GM18502 (cell line): ENCODE data around the gene LPXN.

Source experiments
- ATAC-seq: cut with Tn5 transposase; IDR thresholded peaks from one replicate; pipeline ENCODE4 v1.9.1; 2021; ENCODE audit warnings: mild to moderate bottlenecking; ENCODE audit not compliant: unreplicated experiment, poor library complexity

LPXN gene

DNA sequence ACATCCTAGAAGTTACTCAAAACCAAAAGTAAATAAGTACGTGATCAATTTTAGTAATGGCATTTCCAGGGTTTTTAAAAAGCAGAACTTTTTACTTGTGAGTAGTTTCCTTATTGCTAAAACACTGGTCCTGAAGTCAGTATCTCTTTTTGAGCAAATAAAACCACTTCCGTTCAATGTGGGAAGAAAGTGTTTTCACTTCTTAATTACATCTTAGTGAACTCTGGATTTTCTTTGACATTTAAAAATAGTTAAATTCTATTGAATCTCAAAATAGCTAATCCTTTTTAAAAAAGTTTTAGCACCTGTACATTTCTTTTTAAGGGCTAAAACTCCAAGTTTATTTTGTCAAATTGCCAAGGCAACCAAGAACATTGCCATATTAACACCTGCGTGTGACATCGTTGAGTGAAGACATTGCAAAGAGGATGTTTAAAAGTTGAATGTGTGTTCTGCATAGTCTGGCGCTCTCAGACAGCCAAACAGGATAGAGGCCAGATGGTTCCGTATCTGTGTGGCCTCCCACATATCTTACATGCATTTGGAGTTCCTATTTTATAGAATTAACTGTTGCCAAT, 50.5 kb downstream of the LPXN start:
- peak; percentile 87 for ATAC-seq

DNA sequence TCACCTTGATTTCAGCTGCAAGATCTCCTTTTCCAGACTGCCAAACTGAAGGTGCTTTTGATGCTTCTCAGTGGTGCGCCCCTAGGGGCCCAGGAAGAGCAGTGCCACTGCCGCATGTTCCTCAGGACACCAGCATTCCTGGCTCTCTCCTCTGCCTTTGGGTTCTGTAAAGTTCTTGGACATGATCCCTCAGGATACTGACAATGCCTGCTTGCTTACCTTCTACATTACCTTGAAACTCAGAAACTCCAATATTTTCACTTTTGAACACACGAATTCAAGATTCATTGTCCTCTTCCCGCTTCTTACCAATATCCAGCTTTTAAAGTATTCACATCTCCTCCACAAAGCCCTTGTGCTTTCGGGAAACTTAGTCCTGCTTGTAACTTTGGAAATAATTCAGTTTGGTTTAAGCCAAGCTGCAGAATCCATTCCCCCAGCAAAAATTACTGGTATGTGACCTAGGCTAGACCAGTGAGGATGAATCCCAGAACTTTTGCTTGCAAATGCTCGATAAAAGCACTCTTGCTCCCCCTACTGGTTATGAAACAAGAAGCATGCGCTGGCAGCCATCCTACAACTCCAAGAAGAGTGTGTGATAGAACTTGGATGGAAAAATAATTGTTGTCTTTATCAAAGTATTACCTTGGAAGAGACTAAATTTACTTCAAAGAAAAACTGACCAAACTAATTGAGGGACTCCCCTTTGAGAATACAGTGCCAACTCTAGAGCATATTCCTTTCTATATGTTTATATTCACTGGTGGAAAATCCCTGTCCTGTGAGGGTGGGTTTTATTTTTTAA, 51.2 kb downstream of the LPXN start:
- ATAC-seq, result peak; percentile 36

DNA sequence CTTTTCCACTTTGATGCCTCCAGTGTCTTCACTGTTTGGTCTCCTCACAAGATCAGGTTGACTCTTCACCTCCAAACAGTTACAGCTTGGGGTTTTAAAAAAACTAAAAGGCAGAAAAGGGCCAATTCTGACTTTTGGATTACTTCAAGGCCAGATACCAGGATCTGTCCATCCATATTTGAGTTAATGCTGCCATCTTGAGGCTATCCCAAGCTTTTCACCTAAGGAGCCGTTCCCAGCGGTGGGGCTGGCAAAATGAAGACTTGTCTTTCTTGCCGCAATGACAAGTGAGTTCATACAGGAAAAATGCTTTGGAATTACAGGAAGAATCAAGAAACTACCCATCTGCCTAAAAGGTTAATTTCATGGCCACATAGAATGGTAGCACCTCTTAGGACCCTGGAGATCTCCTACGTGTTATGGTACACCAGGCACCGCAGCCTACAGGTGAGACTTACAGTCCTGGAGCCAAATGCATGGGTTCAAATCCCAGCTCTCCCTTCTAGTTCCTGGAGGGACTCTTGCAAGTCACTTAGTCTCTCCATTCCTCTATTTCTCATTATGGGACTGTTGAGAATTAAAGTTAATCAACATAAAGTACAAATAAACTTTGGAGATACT, 61.8 kb downstream of the LPXN start:
- ATAC-seq, result peak; percentile 77

DNA sequence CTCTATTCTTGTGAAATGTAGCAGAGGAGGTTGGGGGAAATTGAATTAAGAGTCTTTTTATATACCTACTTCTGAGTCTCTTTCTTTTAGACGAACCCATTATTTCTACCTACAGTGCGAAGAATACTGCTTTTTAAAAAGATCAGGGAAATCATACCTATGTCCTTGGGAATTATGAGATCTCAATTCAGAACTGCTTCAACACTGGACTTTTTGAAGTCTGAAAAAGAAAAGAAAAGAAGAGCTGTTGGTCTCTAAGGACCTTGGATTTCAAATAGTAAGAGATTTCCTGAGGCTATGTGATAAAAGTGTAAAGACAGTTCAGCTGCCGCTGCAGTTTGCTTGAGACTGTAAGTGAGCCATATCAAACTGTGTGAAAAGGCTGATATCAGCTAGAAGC, 64.0 kb downstream of the LPXN start:
- ATAC-seq, result no peak

DNA sequence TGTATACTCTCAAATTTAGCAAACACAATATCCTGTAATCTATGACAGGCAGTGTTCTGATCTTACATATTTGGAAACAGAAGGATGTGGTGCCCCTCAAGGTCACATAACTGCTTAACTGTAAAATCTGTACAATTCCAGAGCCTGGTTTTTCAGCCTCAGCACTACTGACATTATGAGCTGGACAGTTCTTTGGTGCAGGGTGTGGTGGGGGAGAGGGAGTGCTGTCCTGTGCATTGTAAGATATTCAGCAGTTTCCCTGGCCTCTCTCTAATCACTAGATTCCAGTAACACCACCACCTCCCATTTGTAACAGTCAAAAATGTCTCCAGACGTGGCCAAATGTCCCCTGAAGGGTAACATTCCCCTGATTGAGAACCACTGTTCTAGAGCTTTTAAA, 65.9 kb downstream of the LPXN start:
- no peak for ATAC-seq

DNA sequence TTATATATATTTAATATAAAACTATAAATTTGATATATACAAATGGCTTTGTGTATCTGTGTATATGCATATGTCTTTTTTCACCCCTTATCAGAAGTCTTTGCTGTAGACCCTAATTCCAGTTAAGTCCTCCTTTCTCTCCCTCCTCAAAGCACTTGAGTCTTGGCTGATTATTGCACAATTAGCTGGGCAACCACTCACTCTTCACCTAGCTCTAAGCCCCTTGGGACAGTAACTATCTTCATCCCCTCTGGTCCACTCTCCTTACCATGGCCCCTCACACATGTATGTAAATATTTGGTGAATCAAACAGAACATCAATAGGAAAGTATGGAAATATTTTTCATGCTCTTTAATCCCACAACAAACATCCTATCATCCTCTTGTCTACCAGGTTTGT, 66.8 kb downstream of the LPXN start:
- ATAC-seq, result no peak

DNA sequence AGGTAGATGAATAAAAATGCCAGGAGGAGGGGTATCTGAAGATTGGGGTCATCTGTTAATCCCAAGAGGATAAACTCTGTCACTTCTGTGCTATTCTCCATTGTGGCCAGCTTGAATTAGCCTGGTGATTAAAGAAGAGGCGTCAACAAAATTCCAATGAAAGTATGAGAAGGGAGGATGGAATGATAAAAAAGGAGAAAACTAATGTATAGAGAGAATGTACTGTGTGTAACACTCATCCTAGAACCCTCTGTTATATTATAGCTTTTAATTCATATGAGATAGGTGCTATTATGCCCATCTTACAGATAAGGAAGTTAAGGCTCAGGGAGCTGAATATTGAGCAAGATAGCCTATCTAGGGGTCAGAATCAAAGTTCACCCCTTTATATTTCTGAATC, 67.7 kb downstream of the LPXN start, which contains the start of gene OR5B21:
Gene OR5B21 (minus strand): TSS at position 101 of the 400 bp plus-strand sequence. CDS start 0 bp downstream, at position 101.
- no peak for ATAC-seq

DNA sequence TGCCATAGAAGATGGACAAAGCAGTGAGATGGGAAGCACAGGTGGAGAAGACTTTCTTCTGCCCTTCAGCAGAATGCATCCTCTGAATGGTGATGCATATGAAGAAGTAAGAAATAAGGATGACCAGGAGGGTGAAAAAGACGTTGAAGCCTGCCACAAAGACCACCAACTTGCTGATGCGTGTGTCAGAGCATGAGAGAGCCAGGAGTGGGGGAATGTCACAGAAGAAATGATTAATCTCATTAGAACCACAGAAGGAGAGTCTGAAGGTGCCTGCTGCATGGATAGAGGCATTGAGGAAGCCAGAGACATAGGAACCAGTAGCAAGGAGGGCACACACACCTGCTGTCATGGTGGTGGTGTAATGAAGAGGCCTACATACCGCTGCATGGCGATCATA, 68.3 kb downstream of the LPXN start:
- no peak for ATAC-seq

DNA sequence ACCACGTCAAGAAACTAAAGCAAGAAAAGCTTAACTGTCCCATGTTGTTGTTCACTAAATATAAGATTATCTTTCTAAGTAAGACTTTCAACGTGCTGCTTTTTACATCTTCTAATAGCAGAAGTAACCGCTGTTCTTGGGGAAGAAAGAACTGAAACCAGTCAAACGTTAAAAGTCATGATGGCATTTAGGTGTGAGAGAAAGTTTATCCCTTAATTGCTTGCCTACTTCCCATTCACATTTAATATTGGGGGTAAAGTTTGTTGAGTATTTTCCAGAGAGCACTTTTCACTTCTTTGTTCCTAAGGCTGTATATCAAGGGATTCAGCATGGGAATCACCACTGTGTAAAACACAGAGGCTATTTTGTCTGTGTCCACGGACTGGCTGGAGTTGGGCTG, 68.7 kb downstream of the LPXN start:
- ATAC-seq, result peak; percentile 50

DNA sequence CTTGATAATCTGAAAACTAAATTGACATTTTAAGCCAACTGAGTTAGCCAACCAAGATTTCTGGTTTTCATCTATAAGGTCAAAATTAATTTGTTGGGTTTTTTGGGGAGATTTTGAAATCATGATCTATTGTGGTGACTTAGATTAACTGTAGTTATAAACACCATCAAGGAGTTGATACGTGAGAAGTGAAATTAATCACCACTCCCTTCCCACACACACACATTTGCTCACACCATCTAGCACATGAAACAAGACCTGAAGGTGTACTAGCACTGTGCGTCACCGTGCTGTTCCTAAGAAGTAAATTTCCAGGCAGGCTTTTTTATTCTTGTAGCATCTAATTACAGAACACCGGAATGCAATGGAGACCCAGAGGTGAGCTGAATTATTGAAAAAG, 69.8 kb downstream of the LPXN start:
- no peak for ATAC-seq

DNA sequence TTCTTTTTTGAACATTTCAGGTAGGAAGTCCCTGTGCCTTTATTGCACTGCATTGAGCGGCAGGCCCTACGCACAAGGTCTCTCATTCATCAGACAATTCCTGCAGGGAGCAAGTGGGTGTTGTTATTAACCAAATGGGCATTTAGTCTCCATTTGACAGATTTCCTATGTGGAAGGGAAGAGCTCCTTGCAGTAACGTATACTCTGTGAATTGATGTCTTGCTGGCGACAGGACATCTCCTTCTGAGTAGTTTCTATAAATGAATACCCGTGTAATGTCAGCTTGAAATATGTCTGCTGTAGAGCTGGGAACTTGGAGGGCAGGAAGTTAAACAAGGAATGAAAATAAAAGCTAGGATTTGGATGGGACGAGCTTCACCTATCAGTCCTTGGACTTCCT, 71.4 kb downstream of the LPXN start:
- no peak for ATAC-seq

DNA sequence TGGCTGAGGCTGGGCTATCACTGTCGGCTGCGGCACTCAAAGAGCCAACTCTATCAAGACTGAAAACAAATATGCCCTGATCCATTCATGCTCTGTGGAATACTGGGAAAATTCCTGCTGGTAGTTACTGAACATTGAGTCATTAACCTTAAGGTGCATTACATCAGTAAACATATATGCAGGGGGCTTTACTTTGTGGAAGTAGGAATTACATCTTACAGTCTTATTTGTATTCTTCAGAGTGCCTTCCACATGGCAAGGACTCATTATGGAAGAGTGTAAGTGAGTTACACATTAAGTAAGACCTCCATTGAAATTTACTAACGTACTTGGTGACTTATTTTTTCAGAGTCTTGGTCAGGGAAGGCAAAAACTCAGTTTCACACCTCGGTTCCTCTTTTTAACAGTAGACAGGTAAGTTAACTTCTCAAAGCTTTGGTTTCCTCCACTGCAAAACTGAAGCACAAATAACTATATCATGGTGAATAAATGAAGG, 72.2 kb downstream of the LPXN start:
- peak; percentile 95 for ATAC-seq

DNA sequence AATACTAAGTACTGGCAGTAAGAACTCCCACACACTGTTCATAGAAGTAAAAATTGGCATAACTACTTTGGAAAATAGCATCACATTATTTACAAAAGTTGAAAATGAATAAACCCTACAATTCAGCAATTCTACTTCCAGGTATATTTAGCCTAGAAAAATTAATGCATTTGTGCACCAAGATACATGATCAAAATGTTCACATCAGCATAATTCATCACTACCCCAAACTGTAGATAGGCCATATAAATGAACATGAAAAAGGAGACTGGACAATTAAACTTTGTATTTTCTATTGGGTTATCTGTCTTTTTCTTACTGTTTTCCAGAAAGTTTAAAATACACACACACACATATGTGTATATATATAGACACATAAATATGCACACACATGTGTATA, 73.7 kb downstream of the LPXN start:
- ATAC-seq, result no peak

DNA sequence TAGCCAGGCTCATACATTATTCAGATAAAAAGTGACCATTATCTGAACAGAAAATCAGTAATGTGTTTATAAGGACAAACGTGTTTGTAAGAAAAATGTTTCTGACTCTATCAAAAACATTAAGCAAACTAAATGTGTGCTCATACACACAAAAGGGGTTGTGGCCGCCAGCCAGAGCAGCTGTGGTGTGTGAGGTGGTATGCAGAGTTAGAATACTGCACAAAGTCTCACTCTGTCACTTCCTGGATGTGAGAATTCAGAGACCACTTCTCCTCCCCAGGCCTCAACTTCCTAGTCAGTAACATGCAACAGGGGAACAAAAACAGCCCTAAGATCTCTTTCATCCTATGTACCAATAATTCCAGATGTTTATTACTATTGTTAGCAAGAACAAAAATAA, 77.2 kb downstream of the LPXN start:
- no peak for ATAC-seq

DNA sequence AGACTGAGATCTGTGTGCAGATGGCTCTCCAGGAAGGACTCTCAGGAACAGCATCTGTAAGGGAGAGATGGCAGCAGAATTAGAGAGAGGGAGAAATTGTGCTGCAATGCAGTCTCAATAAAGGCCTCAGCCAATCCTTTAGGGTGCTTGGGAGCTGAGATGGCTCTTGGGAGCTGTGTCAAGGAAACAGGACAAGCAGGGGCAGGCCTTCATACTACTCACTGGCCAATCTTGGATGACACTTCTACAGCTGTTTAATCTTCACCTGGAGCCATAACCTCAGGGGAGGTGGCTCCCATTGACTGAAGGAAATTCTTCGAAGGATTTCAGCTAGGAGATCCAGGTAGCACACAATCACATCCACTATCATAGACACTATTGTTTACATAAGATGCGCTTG, 77.7 kb downstream of the LPXN start:
- ATAC-seq, result no peak

DNA sequence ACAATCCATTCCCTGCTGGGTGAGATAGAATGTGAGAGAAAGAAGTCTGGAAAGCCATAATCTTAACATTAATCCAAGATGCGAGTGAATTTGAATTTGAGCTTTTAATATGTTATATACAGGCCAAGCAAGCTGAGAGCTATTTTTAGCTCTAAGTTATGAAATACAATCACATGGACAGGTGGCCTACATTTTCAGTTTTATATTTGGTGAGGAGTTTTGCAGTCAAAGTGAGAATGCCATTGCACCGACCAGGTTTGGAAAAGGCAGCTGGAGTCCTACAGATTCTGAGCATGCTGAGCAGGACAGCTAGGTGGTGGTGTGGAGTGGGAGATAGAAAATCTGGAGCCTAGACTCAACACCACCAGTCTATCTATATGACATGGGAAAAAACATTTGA, 79.8 kb downstream of the LPXN start:
- peak; percentile 68 for ATAC-seq

DNA sequence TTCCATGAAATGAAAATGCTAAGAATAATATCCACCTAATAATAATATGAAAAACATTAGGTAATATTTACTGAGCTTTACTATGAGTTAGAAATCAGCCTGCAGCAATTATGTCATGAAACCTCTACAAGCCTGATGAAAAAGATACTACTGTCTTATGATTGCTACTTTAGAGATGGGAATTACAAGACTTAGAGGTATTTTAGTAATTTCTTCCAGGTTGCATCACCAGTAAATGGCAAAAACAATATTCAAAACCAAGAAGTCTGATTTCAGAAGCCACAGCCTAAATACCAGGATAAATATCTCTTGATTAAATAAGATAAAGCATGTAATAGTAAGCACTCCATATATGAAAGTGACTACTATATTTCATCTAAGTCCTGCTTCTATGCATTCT, 81.6 kb downstream of the LPXN start:
- ATAC-seq, result no peak

DNA sequence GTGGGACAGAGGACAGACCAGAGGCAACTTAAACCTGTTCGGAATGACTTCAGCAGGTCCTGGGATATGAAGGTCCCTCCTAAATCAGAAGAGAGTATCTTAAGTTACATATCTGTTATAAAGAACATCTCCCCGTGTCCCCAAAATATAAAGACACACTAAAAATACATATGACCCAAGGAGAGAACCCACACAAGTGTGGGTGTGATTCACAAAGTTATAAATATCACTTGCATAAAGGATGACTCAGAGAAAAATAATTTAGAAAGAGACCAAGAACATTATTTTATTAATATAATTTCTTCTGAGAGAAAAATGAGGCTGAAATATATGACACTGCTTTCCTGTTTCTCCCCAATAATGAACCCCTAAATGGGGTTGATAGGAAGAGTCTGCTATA, 82.0 kb downstream of the LPXN start:
- ATAC-seq, result no peak

DNA sequence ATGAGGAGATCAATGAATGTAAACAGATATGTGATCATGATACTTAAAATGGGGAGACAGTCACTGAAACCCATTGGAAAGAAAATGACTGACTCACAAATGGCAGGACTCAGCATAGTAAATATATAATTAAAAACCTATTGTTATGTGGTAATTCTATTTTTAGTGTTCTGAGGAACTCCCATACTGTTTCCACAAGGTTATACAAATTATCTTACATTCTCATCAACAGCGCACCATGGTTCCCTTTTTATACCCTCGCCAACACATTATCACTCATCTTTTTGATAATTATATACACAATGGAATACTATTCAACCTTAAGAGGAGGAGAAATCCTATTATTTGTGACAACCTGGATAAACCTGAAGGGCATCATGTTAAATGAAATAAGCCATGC, 84.8 kb downstream of the LPXN start:
- no peak for ATAC-seq

DNA sequence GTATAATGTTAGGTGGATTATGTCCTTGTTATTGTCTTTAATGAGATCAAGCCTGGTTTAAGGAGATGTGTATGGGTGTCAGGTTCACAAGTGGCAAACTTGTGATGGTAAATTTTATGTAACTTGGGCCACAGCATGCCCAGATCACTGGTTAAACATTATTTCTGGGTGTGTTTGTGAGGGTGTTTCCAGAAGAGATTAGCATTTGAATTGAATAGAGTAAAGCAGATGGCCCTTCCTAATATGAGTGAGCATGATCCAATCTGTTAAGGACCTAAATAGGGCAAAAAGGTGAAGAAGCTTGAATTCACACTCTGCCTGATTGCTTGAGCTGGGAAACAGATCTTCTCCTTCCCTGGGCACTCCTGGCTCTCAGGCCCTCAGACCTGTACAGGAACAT, 88.5 kb downstream of the LPXN start:
- no peak for ATAC-seq

DNA sequence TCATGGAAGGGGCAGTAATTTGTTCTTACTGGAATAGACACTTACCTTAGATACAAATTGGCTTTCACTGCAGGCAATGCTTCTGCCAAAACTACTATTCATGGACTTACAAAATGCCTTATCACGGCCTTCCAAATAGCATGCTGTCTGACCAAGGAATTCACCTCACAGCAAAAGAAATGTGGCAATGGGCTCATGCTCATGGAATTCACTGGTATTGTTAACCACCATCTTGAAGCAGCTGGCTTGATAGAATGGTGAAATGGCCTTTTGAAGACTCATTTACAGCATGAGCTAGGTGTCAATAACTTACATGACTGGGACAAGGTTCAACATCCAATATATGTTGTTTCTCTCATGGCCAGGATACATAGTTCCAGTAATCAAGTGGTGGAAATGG, 89.7 kb downstream of the LPXN start:
- no peak for ATAC-seq
